HG03060 (cell line): ENCODE data around the gene NIN.

Experiments
- ATAC-seq: cut with Tn5 transposase; IDR thresholded peaks from one replicate; pipeline ENCODE4 v1.9.1; 2021; ENCODE audit warnings: low read depth, moderate number of reproducible peaks; ENCODE audit not compliant: unreplicated experiment

NIN gene

GRCh38 chr14:50768680-50769079, 62.3 kb downstream of the NIN start:
- ATAC-seq, result no peak

GRCh38 chr14:50766338-50766886, 64.5 kb downstream of the NIN start:
- ATAC-seq, result no peak

- ATAC-seq, result no peak
These were observed 67.5 kb downstream of the NIN start for GRCh38 chr14:50763382-50764007.

GRCh38 chr14:50762931-50763300, 68.0 kb downstream of the NIN start:
- no peak for ATAC-seq

GRCh38 chr14:50762001-50762930, 68.7 kb downstream of the NIN start:
- no peak for ATAC-seq

- ATAC-seq, result no peak
These were observed 71.0 kb downstream of the NIN start for GRCh38 chr14:50759800-50760543.

GRCh38 chr14:50758945-50759344, 72.0 kb downstream of the NIN start:
- ATAC-seq, result no peak

- ATAC-seq, result no peak
These were observed 72.7 kb downstream of the NIN start for GRCh38 chr14:50758305-50758704.

GRCh38 chr14:50757702-50758101, 73.3 kb downstream of the NIN start:
- ATAC-seq, result no peak

- ATAC-seq, result no peak
These were observed 74.7 kb downstream of the NIN start for GRCh38 chr14:50756300-50756699.

GRCh38 chr14:50750323-50750722, 80.6 kb downstream of the NIN start:
- no peak for ATAC-seq

- no peak for ATAC-seq
These were observed 85.4 kb downstream of the NIN start for GRCh38 chr14:50745401-50746058.

GRCh38 chr14:50744231-50744630, 86.7 kb downstream of the NIN start:
- ATAC-seq, result no peak

- no peak for ATAC-seq
These were observed 89.4 kb downstream of the NIN start for GRCh38 chr14:50741567-50741966.

- ATAC-seq, result no peak
These were observed 90.1 kb downstream of the NIN start for GRCh38 chr14:50740856-50741255.

- ATAC-seq, result no peak
These were observed 91.8 kb downstream of the NIN start for GRCh38 chr14:50739186-50739585.

GRCh38 chr14:50736932-50737419, 94.0 kb downstream of the NIN start:
- ATAC-seq, result peak; percentile 57

- ATAC-seq, result no peak
These were observed 95.8 kb downstream of the NIN start for GRCh38 chr14:50734950-50735695.

- no peak for ATAC-seq
These were observed 97.5 kb downstream of the NIN start for GRCh38 chr14:50733494-50733893.

- ATAC-seq, result no peak
These were observed 102.1 kb downstream of the NIN start for GRCh38 chr14:50728836-50729235.
